Rectal smooth muscle tissue (tissue), 1 donor: ENCODE measurements around the gene CTDSPL2.
"Not testable (repeated sequence)": the region's sequence is repeated elsewhere in the genome, so short reads cannot be mapped to it uniquely, and the experiment has no call there.

Experiments
- H3K27ac ChIP-seq: one replicate; pipeline ENCODE4 v1.7.0; 2013; ENCODE audit warnings: low read depth, low read length, inconsistent platforms
- H3K27me3 ChIP-seq: one replicate; pipeline ENCODE4 v1.7.0; 2013; ENCODE audit warnings: low read length; ENCODE audit not compliant: control insufficient read depth, insufficient read depth
- H3K36me3 ChIP-seq: one replicate; pipeline ENCODE4 v1.7.0; 2013; ENCODE audit warnings: low read length; ENCODE audit not compliant: control insufficient read depth, insufficient read depth
- H3K4me1 ChIP-seq: one replicate; pipeline ENCODE4 v1.7.0; 2013; ENCODE audit warnings: low read length; ENCODE audit not compliant: control insufficient read depth, insufficient read depth
- H3K4me3 ChIP-seq: one replicate; pipeline ENCODE4 v1.7.0; 2013; ENCODE audit warnings: low read length
- H3K9ac ChIP-seq: one replicate; pipeline ENCODE4 v1.7.0; 2013; ENCODE audit warnings: low read length

Gene CTDSPL2

GRCh38 chr15:44550734-44551133 is 123.3 kb downstream of the CTDSPL2 start:
- Histone ChIP-seq H3K4me1 (peaks cover 3% of the 10 kb centered on the region), H3K9ac (no peak overlapping the region), H3K4me3 (no peak overlapping the region), H3K36me3 (peaks cover 18% of the 10 kb centered on the region), H3K27me3 (no peaks in the 10 kb centered on the region), H3K27ac (no peak overlapping the region)

DNA sequence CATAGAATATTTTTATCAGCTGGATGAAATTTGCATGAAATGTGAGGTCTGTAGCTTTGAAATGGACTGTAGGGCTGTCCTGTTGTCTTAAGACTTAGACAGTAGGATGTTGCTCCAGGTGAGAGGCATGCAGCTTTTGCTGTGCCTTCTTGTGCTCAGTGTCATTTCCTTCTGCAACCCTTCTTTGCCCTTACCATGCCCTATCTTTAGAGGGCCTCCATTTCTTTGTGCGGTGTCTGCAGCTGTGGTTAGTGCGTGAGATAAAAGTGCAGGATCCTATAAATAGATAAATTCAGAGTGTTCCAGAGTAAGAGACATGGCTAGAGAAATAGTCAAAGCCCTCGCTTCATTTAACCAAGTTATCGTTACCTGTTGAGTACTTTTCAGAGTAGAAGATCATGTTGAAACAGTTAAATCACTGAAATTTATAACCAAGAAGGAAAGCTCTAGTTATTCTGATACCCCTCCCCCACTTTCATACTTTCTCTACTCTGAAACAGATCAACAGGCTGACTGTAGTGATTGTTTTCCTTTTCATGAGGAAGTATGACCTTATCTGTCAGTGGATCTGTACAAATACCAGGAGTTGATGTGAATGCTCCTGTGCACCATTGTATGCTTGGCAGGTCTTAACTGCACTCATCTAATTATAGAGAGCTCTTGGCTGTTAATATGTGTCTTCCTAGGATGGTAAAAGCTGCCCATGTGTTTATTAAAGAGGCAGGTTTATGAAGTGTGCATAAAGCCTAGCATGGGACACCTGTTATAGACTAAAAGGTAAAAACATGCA is 127.7 kb downstream of the CTDSPL2 start:
- no peak overlapping the region for H3K27ac ChIP-seq
- no peaks in the 10 kb centered on the region for H3K4me1 ChIP-seq
- peaks cover 25% of the 10 kb centered on the region for H3K36me3 ChIP-seq

GRCh38 chr15:44560926-44561325 is 133.5 kb downstream of the CTDSPL2 start:
- peaks cover 33% of the 10 kb centered on the region for H3K36me3 ChIP-seq
- not testable (repeated sequence) for H3K4me1 ChIP-seq, H3K4me3 ChIP-seq

More for the DNA sequence above, 127.7 kb downstream of the CTDSPL2 start:
- no peaks in the 10 kb centered on the region for H3K27me3 ChIP-seq
- no peak overlapping the region for H3K9ac ChIP-seq
- H3K4me3 ChIP-seq: no peak overlapping the region

DNA sequence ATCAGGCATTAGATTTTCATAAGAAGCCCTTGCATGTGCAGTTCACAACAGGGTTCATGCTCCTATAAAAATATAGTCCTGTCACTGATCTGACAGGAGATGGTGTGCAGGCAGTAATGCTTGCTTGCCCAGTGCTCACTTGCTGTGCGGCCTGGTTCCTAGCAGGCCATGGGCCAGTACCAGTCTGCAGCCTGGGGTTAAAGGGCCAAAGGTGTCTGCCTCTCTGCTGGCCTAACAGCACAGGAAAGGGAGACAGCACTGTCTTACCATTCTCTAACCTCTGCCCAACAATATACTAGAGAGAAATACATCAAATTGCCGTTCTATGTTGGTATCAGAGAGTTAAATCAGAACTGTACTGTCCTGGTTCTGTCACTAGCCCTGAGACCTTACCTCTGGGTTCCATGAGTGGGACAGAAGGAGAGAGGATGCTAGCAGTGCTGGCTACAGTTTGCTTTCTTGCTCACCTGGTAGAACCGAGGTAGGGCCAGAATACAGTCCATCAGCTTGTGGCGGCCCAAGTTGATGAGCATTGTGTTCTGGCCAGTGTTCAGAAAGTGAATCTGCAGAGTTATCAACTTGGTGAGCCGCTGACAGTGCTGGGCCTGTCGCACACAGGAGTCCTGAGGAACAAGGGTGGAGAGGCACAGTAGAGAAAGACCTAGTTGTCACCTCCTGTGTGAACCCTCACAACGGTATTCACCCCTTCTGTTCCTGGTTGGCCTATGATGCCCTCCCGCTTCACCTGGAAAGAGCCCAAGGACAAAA is 138.1 kb downstream of the CTDSPL2 start:
- Histone ChIP-seq H3K4me1 (no peaks in the 10 kb centered on the region), H3K27ac (no peak overlapping the region), H3K9ac (no peak overlapping the region), H3K36me3 (peaks cover 40% of the 10 kb centered on the region), H3K4me3 (no peak overlapping the region), H3K27me3 (no peaks in the 10 kb centered on the region)

More at GRCh38 chr15:44560926-44561325, 133.5 kb downstream of the CTDSPL2 start:
- H3K27me3 ChIP-seq, H3K27ac ChIP-seq, H3K9ac ChIP-seq: not testable (repeated sequence)

GRCh38 chr15:44566155-44566540 is 138.7 kb downstream of the CTDSPL2 start:
- no peak overlapping the region for H3K9ac ChIP-seq
- no peaks in the 10 kb centered on the region for H3K27me3 ChIP-seq
- H3K36me3 ChIP-seq: peaks cover 37% of the 10 kb centered on the region
- no peaks in the 10 kb centered on the region for H3K4me1 ChIP-seq
- H3K4me3 ChIP-seq: no peak overlapping the region
- H3K27ac ChIP-seq: no peak overlapping the region

- peaks cover 31% of the 10 kb centered on the region for H3K36me3 ChIP-seq
- no peaks in the 10 kb centered on the region for H3K27me3 ChIP-seq
- H3K9ac ChIP-seq: no peak overlapping the region
- H3K27ac ChIP-seq: no peak overlapping the region
- H3K4me1 ChIP-seq: no peaks in the 10 kb centered on the region
- no peak overlapping the region for H3K4me3 ChIP-seq
These were observed 140.9 kb downstream of the CTDSPL2 start for GRCh38 chr15:44568338-44568737.

GRCh38 chr15:44569316-44569715 is 141.9 kb downstream of the CTDSPL2 start:
- Histone ChIP-seq H3K4me3 (no peak overlapping the region), H3K9ac (no peak overlapping the region), H3K36me3 (peaks cover 29% of the 10 kb centered on the region), H3K4me1 (no peaks in the 10 kb centered on the region), H3K27me3 (no peaks in the 10 kb centered on the region), H3K27ac (no peak overlapping the region)

DNA sequence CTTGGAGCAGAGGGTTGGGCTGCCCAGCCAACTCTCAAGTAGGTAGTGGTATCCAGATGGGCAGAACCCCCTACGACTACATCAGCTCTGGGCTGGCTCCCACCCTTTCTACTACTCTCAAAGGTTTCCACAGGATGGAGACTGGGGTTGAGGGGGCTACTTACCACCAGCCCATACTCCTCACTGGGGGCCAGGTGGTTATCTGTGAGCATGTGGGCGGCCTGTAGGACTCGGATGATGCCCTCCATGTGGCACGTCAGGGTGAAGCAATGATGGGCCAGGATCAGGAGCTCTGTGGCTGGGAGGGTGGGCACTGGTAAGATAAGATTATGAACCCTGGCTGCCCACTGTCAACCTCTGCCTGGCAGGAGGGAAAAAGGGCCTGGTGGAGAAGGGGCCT is 142.9 kb downstream of the CTDSPL2 start:
- Histone ChIP-seq H3K27ac (no peak overlapping the region), H3K36me3 (peaks cover 27% of the 10 kb centered on the region), H3K27me3 (no peaks in the 10 kb centered on the region), H3K4me1 (no peaks in the 10 kb centered on the region), H3K4me3 (no peak overlapping the region), H3K9ac (no peak overlapping the region)

DNA sequence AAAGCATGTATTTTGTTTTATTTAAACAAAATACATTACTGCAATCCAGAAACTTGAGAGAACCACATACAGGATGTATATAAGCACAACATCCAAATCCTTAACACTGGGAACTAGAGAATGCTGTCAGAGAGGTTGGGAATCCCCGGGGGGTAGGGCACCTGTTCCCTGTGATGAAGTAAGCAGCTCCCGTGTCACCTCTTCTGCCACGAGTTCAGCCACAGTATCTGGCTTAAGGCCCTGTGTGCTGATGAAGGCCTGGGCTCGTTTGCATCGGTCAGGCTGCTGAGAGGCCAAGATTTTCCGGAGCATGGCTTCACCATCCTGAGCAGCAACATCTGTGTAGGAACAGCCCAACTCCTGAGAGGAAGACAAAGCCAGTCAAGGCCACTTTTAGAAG is 146.0 kb downstream of the CTDSPL2 start:
- H3K27me3 ChIP-seq: no peaks in the 10 kb centered on the region
- no peaks in the 10 kb centered on the region for H3K4me1 ChIP-seq
- H3K27ac ChIP-seq: no peak overlapping the region
- H3K36me3 ChIP-seq: peaks cover 11% of the 10 kb centered on the region
- no peak overlapping the region for H3K4me3 ChIP-seq
- no peak overlapping the region for H3K9ac ChIP-seq

- H3K4me1 ChIP-seq: no peaks in the 10 kb centered on the region
- peaks cover 11% of the 10 kb centered on the region for H3K36me3 ChIP-seq
- H3K27ac ChIP-seq: no peak overlapping the region
- no peaks in the 10 kb centered on the region for H3K27me3 ChIP-seq
- no peak overlapping the region for H3K9ac ChIP-seq
- H3K4me3 ChIP-seq: no peak overlapping the region
These were observed 147.3 kb downstream of the CTDSPL2 start for GRCh38 chr15:44574734-44575133.
